ENCODE data around the gene PSMB8. TPM values are rescaled to one million over a fixed set of nuclear protein-coding genes. Genes with fewer than 3 reads are reported as not detected.

The PSMB8 gene
- total and polyA plus RNA-seq, 2 of the 8 experiments (the other 6 are each of a cell fraction or from before 2014, with no cell fraction given), result 18.4 to 43.0 TPM

GRCh38 chr6:32887616-32888015 lies 43.8 kb upstream of the PSMB8 start:
- Histone ChIP-seq H2BK12ac (ENCODE audit: low read depth, low read length) (no peak overlapping the region), H4K91ac (replicated peaks; ENCODE audit: insufficient read length, low read length) (no peak overlapping the region), H3K23me2 (ENCODE audit: low read depth, low read length) (no peaks in the 10 kb centered on the region), H4K5ac (ENCODE audit: insufficient read length, low read depth, low read length) (no peak overlapping the region), H2BK120ac (replicated peaks; ENCODE audit: low read depth, low read length) (no peak overlapping the region), H3K9ac (replicated peaks in 1 of 4; ENCODE audit: extremely low read depth in 1 of 4, low read depth in 3 of 4, low read length in 3 of 4) (no peak overlapping the region), H2BK20ac (ENCODE audit: low read length) (no peak overlapping the region), H3K4ac (replicated peaks; ENCODE audit: insufficient read length, low read depth, low read length) (no peak overlapping the region), H3K4me1 (replicated peaks in 1 of 4; ENCODE audit: control insufficient read depth in 3 of 4, insufficient read depth in 4 of 4, low read length in 3 of 4) (no peaks in the 10 kb centered on the region), H2BK5ac (ENCODE audit: low read depth, low read length) (no peak overlapping the region), H3K79me2 (ENCODE audit: control insufficient read depth in 1 of 2, insufficient read depth in 2 of 2, low read length in 2 of 2) (no peaks in the 10 kb centered on the region), H3K27me3 (replicated peaks in 1 of 4; ENCODE audit: control insufficient read depth in 3 of 4, extremely low read depth in 1 of 4, insufficient read depth in 3 of 4, low read length in 3 of 4) (no peaks in the 10 kb centered on the region), H4K8ac (ENCODE audit: extremely low read depth, insufficient read depth, low read length) (no peak overlapping the region), H3K36me3 (ENCODE audit: control insufficient read depth in 2 of 4, insufficient read depth in 4 of 4, low read length in 3 of 4) (no peaks in the 10 kb centered on the region), H3K27ac (ENCODE audit: low read depth, low read length) (no peak overlapping the region), H3K56ac (replicated peaks; ENCODE audit: insufficient read length, low read depth, low read length) (no peak overlapping the region), H3K4me2 (ENCODE audit: insufficient read depth in 1 of 2, low read depth in 2 of 2, low read length in 2 of 2) (no peak overlapping the region), H3K14ac (ENCODE audit: insufficient read length) (no peak overlapping the region), H3K79me1 (ENCODE audit: low read depth, low read length) (no peaks in the 10 kb centered on the region), H4K20me1 (replicated peaks in 1 of 2; ENCODE audit: control insufficient read depth in 1 of 2, insufficient read depth in 2 of 2, low read length in 2 of 2) (peaks cover 0 to 2% of the 10 kb centered on the region in 2 experiments), H3K18ac (ENCODE audit: extremely low read depth, low read length) (no peak overlapping the region), H3K9me3 (ENCODE audit: insufficient read depth in 2 of 2, low read depth in 1 of 2, low read length in 1 of 2) (no peaks in the 10 kb centered on the region), H2AFZ (ENCODE audit: low read length) (no peak overlapping the region), H3K4me3 (ENCODE audit: extremely low read depth in 1 of 4, insufficient read depth in 2 of 4, low read depth in 3 of 4, low read length in 4 of 4) (no peak overlapping the region), H2AK5ac (ENCODE audit: low read depth, low read length) (no peak overlapping the region), H3K23ac (ENCODE audit: insufficient read length) (no peak overlapping the region), H2BK15ac (ENCODE audit: low read length) (no peak overlapping the region)
- 88% methylated on average over 5 of the region's 5 CpGs; no CpG with 5 or more reads in 1 of the 2 experiments for WGBS, 2 experiments (ENCODE audit: extremely low coverage in 1 of 2, insufficient coverage in 1 of 2, insufficient read length in 1 of 2, insufficient replicate concordance in 2 of 2, low coverage in 1 of 2, low lambda C conversion rate in 2 of 2, missing lambda C conversion rate in 1 of 2)
- DNase-seq (ENCODE audit: low read depth in 1 of 2, low spot score in 2 of 2) (no peak), FAIRE-seq (no peak)
- CTCF ChIA-PET (ENCODE audit: partially characterized antibody), result interaction anchor here (0.7 kb wide), 1 partner anchor 54 kb away, joined by 3 read pairs; no protein-coding TSS in a partner anchor
- POLR2A ChIA-PET (ENCODE audit: partially characterized antibody), result no interaction called here
- TF ChIP-seq SP2 (IDR thresholded peaks at IDR 0.05; ENCODE audit: low read length) (no peak), RXRA (IDR thresholded peaks at IDR 0.05; ENCODE audit: insufficient read depth, low read depth, low read length) (no peak), SP1 (IDR thresholded peaks at IDR 0.05; ENCODE audit: low read depth, low read length) (no peak), TEAD4 (IDR thresholded peaks at IDR 0.05; ENCODE audit: low read depth, low read length) (no peak), NRF1 (IDR thresholded peaks at IDR 0.05; ENCODE audit: low read depth, low read length) (no peak), PHF8 (conservative IDR thresholded peaks at IDR 0.05; ENCODE audit: low read depth, low read length) (no peak), MAX (IDR thresholded peaks at IDR 0.05) (no peak), EGR1 (IDR thresholded peaks at IDR 0.05; ENCODE audit: borderline replicate concordance, low read depth, low read length) (no peak)
